H9 (cell line): ENCODE results near the gene CCNQ. TPM values are rescaled to one million over a fixed set of nuclear protein-coding genes. Genes with fewer than 3 reads are reported as not detected.

Experiments used
- DNase-seq: peaks from one replicate; pipeline ENCODE4 v3.0.0-alpha.2; 2017
- H2AFZ ChIP-seq: one replicate; pipeline ENCODE4 v1.6.1; 2013; ENCODE audit warnings: mild to moderate bottlenecking, low read length, control low read depth, moderate library complexity
- H2AK5ac ChIP-seq: 2 replicates; pipeline ENCODE4 v1.6.1; 2013; ENCODE audit warnings: low read length, control low read depth, mixed read lengths; ENCODE audit not compliant: insufficient read length
- H2BK120ac ChIP-seq: one replicate; pipeline ENCODE4 v1.6.1; 2013; ENCODE audit warnings: low read depth, mild to moderate bottlenecking, low read length, control low read depth, inconsistent platforms; ENCODE audit not compliant: poor library complexity, severe bottlenecking
- H2BK12ac ChIP-seq: 2 replicates; pipeline ENCODE4 v1.6.1; 2013; ENCODE audit warnings: low read length, control low read depth, mixed read lengths, low read depth; ENCODE audit not compliant: insufficient read length
- H2BK15ac ChIP-seq: 2 replicates; pipeline ENCODE4 v1.6.1; 2013; ENCODE audit warnings: low read depth, low read length, control low read depth
- H2BK20ac ChIP-seq: one replicate; pipeline ENCODE4 v1.6.1; 2013; ENCODE audit warnings: low read depth, mild to moderate bottlenecking, low read length, control low read depth, inconsistent platforms; ENCODE audit not compliant: poor library complexity, severe bottlenecking
- H2BK5ac ChIP-seq: 2 replicates; pipeline ENCODE4 v1.6.1; 2013; ENCODE audit warnings: low read length, control low read depth, mixed read lengths; ENCODE audit not compliant: insufficient read length
- H3K14ac ChIP-seq: 2 replicates; pipeline ENCODE4 v1.6.1; 2013; ENCODE audit warnings: low read length, control low read depth; ENCODE audit not compliant: insufficient read depth
- H3K18ac ChIP-seq: 2 replicates; pipeline ENCODE4 v1.6.1; 2013; ENCODE audit warnings: low read depth, mild to moderate bottlenecking, mixed read lengths, low read length, control low read depth; ENCODE audit not compliant: insufficient read length
- H3K23ac ChIP-seq: 2 replicates; pipeline ENCODE4 v1.6.1; 2013; ENCODE audit warnings: low read length, control low read depth, mixed read lengths, low read depth; ENCODE audit not compliant: insufficient read length
- H3K23me2 ChIP-seq: 2 replicates; pipeline ENCODE4 v1.6.1; 2013; ENCODE audit warnings: low read depth, mild to moderate bottlenecking, mixed read lengths, low read length, control low read depth; ENCODE audit not compliant: insufficient read length, poor library complexity, severe bottlenecking
- H3K27ac ChIP-seq: 2 replicates; pipeline ENCODE4 v1.5.1; 2013; ENCODE audit warnings: low read length, control low read depth, mixed read lengths, low read depth; ENCODE audit not compliant: insufficient read length
- H3K27me3 ChIP-seq: 2 replicates; pipeline ENCODE4 v1.6.1; 2013; ENCODE audit warnings: low read length, control low read depth, inconsistent platforms; ENCODE audit not compliant: insufficient read depth
- H3K4ac ChIP-seq: 2 replicates; pipeline ENCODE4 v1.6.1; 2013; ENCODE audit warnings: low read depth, mild to moderate bottlenecking, control low read depth, inconsistent platforms, low read length, moderate library complexity
- H3K4me1 ChIP-seq: 2 replicates; pipeline ENCODE4 v1.6.1; 2013; ENCODE audit warnings: low read length, control low read depth, inconsistent platforms; ENCODE audit not compliant: insufficient read depth
- H3K4me2 ChIP-seq: 2 replicates; pipeline ENCODE4 v1.6.1; 2013; ENCODE audit warnings: low read length, control low read depth, mixed read lengths; ENCODE audit not compliant: insufficient read length, insufficient read depth
- H3K56ac ChIP-seq: 2 replicates; pipeline ENCODE4 v1.6.1; 2013; ENCODE audit warnings: low read depth, mild to moderate bottlenecking, mixed read lengths, low read length, control low read depth; ENCODE audit not compliant: insufficient read length
- H3K79me1 ChIP-seq: 2 replicates; pipeline ENCODE4 v1.6.1; 2013; ENCODE audit warnings: low read depth, mild to moderate bottlenecking, moderate library complexity, low read length, control low read depth, inconsistent platforms; ENCODE audit not compliant: insufficient read depth, poor library complexity, severe bottlenecking
- H3K79me2 ChIP-seq: 2 replicates; pipeline ENCODE4 v1.6.1; 2013; ENCODE audit warnings: low read length, control low read depth, inconsistent platforms; ENCODE audit not compliant: insufficient read depth
- H3K9ac ChIP-seq: 2 replicates; pipeline ENCODE4 v1.6.1; 2013; ENCODE audit warnings: low read length, control low read depth, mixed read lengths; ENCODE audit not compliant: insufficient read length; ENCODE audit errors: extremely low read depth
- H3K9me3 ChIP-seq: one replicate; pipeline ENCODE4 v1.6.1; 2013; ENCODE audit warnings: low read depth, low read length, inconsistent platforms; ENCODE audit not compliant: control insufficient read depth
- H3T11ph ChIP-seq: one replicate; pipeline ENCODE4 v1.6.1; 2013; ENCODE audit warnings: mild to moderate bottlenecking, low read length, control low read depth, inconsistent platforms
- H4K20me1 ChIP-seq: one replicate; pipeline ENCODE4 v1.6.1; 2013; ENCODE audit not compliant: control insufficient read depth, insufficient read length, insufficient read depth
- H4K5ac ChIP-seq: 2 replicates; pipeline ENCODE4 v1.6.1; 2013; ENCODE audit warnings: low read depth, mild to moderate bottlenecking, mixed read lengths, low read length, control low read depth; ENCODE audit not compliant: insufficient read length
- H4K8ac ChIP-seq: replicated peaks from 2 replicates; pipeline ENCODE4 v1.6.1; 2013; ENCODE audit warnings: low read length, control low read depth, mixed read lengths, low read depth; ENCODE audit not compliant: insufficient read length
- H4K91ac ChIP-seq: 2 replicates; pipeline ENCODE4 v1.6.1; 2013; ENCODE audit warnings: low read depth, mild to moderate bottlenecking, moderate library complexity, mixed read lengths, low read length, control low read depth; ENCODE audit not compliant: insufficient read length
- H3K27ac Mint-ChIP-seq, 3 experiments: 2 replicates in 2 of 3; 3 replicates in 1 of 3; pipeline ENCODE4 v1.8.0; 2020 to 2021; ENCODE audit warnings: mixed read lengths in 3 of 3, mild to moderate bottlenecking in 1 of 3, moderate library complexity in 1 of 3
- H3K27me3 Mint-ChIP-seq: 2 replicates; pipeline ENCODE4 v1.8.0; 2021; ENCODE audit warnings: low read depth, mild to moderate bottlenecking, moderate library complexity, mixed read lengths
- H3K36me3 Mint-ChIP-seq, 3 experiments: 2 replicates in 2 of 3; 3 replicates in 1 of 3; pipeline ENCODE4 v1.8.0; 2020 to 2021; ENCODE audit warnings: low read depth in 3 of 3, mixed read lengths in 3 of 3; ENCODE audit not compliant: insufficient read depth in 1 of 3
- H3K4me1 Mint-ChIP-seq, 2 experiments: 2 replicates each; pipeline ENCODE4 v1.8.0; 2020; ENCODE audit warnings: mixed read lengths in 2 of 2
- H3K4me3 Mint-ChIP-seq, 2 experiments: 2 replicates in 1 of 2; 3 replicates in 1 of 2; pipeline ENCODE4 v1.8.0; 2020 to 2021; ENCODE audit warnings: mild to moderate bottlenecking in 2 of 2, mixed read lengths in 2 of 2, moderate library complexity in 1 of 2
- H3K9me3 Mint-ChIP-seq, 2 experiments: 2 replicates in 1 of 2; 3 replicates in 1 of 2; pipeline ENCODE4 v1.8.0; 2020; ENCODE audit warnings: mild to moderate bottlenecking in 2 of 2, mixed read lengths in 2 of 2, moderate library complexity in 1 of 2
- WGBS: extraction: QIAGEN DNeasy Blood & Tissue Kit; methylation state at CpG from one replicate; pipeline ENCODE4 v1.1.7; 2013; ENCODE audit warnings: missing lambda C conversion rate, low lambda C conversion rate, mixed read lengths; ENCODE audit not compliant: insufficient read length; ENCODE audit errors: extremely low coverage; 5-methylcytosine and 5-hydroxymethylcytosine counted together
- total RNA-seq: library from RNA; stranded (reverse); gene quantifications from 2 replicates; pipeline ENCODE4 v1.2.1, GENCODE V29; 2021
- TF ChIP-seq, protein P1 (sequence below): fragments of 200-600 bp; sonication (generic); conservative IDR thresholded peaks from 3 replicates; pipeline ENCODE4 v1.8.0; 2021; ENCODE audit warnings: antibody characterized with exemption, mild to moderate bottlenecking

The CCNQ gene
- total RNA-seq, 1 experiment from 2014 or later: 18.4 TPM

- H3K36me3 Mint-ChIP-seq: peaks cover 2 to 7% (median 5%) of the 10 kb centered on the region in 3 experiments; a peak in 3 of 7 replicates
- H3K4me1 Mint-ChIP-seq: no peaks in the 10 kb centered on the region
- peaks cover 73% of the 10 kb centered on the region in 2 experiments for H3K9me3 Mint-ChIP-seq
Observed at GRCh38 chrX:153560000-153560399, 38.9 kb downstream of the CCNQ start.

More at GRCh38 chrX:153560000-153560399, 38.9 kb downstream of the CCNQ start:
- Histone ChIP-seq H3K4me1 (no peaks in the 10 kb centered on the region), H4K5ac (no peak overlapping the region), H3K9ac (no peak overlapping the region), H3K56ac (no peak overlapping the region), H3K18ac (no peak overlapping the region), H2AK5ac (no peak overlapping the region), H3K9me3 (peaks cover 35% of the 10 kb centered on the region), H3K4me2 (no peak overlapping the region), H4K20me1 (no peaks in the 10 kb centered on the region), H3K27me3 (no peaks in the 10 kb centered on the region), H3K27ac (no peak overlapping the region), H3T11ph (no peak overlapping the region), H2AFZ (no peak overlapping the region), H3K4ac (no peak overlapping the region), H3K79me1 (no peaks in the 10 kb centered on the region), H3K14ac (no peak overlapping the region), H3K23me2 (no peaks in the 10 kb centered on the region), H2BK120ac (no peak overlapping the region), H2BK12ac (no peak overlapping the region), H2BK15ac (no peak overlapping the region), H2BK5ac (no peak overlapping the region), H4K8ac (no peak overlapping the region), H4K91ac (no peak overlapping the region), H2BK20ac (no peak overlapping the region), H3K23ac (no peak overlapping the region), H3K79me2 (no peaks in the 10 kb centered on the region)
- Mint-ChIP-seq H3K27ac (no peak overlapping the region), H3K27me3 (peaks cover 14% of the 10 kb centered on the region; the same call in 1 of the 2 replicates), H3K4me3 (no peak overlapping the region)
- TF ChIP-seq, protein P1, sequence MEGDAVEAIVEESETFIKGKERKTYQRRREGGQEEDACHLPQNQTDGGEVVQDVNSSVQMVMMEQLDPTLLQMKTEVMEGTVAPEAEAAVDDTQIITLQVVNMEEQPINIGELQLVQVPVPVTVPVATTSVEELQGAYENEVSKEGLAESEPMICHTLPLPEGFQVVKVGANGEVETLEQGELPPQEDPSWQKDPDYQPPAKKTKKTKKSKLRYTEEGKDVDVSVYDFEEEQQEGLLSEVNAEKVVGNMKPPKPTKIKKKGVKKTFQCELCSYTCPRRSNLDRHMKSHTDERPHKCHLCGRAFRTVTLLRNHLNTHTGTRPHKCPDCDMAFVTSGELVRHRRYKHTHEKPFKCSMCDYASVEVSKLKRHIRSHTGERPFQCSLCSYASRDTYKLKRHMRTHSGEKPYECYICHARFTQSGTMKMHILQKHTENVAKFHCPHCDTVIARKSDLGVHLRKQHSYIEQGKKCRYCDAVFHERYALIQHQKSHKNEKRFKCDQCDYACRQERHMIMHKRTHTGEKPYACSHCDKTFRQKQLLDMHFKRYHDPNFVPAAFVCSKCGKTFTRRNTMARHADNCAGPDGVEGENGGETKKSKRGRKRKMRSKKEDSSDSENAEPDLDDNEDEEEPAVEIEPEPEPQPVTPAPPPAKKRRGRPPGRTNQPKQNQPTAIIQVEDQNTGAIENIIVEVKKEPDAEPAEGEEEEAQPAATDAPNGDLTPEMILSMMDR: no peak
- DNase-seq: no peak
- no CpG with 5 or more reads among the region's 9 CpGs for WGBS
